ENCODE measurements around the gene WDR93.

Gene WDR93

DNA sequence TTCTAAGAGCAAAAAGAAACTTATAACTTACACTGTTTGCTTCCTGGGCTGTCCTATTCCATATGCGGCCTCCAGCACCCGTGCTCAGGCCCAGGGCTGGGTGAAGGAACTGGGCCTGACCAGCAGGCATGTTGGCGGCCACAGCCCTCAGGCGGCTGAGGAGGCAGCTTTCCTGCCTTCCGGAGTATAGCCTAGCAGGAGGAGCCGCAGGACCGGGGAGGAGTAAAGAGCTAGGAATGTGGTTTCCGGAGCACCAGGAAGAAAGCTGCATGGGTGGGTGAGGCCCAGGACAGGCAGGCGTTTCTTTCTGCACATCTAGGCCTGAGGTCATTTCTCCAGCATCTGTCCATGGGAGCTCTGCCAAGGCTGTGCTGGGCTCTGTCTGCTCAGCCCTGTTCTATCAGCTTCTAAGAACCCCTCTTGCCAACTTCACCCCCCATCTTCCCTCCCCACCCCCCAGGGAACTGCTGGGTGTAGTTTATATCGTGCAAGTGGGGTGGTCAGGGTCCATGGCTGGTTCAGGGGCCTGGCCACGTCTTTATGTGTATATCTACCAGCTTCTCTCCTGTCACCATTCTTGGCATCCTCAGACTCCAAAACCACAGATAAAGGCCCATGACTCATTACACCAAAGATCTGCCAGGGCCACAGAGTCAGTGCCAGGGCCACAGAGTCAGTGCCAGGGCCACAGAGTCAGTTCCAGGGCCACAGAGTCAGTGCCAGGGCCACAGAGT lies 27.6 kb upstream of the WDR93 start:
- DNase-seq (ENCODE audit: low spot score), result peak; percentile 75

DNA sequence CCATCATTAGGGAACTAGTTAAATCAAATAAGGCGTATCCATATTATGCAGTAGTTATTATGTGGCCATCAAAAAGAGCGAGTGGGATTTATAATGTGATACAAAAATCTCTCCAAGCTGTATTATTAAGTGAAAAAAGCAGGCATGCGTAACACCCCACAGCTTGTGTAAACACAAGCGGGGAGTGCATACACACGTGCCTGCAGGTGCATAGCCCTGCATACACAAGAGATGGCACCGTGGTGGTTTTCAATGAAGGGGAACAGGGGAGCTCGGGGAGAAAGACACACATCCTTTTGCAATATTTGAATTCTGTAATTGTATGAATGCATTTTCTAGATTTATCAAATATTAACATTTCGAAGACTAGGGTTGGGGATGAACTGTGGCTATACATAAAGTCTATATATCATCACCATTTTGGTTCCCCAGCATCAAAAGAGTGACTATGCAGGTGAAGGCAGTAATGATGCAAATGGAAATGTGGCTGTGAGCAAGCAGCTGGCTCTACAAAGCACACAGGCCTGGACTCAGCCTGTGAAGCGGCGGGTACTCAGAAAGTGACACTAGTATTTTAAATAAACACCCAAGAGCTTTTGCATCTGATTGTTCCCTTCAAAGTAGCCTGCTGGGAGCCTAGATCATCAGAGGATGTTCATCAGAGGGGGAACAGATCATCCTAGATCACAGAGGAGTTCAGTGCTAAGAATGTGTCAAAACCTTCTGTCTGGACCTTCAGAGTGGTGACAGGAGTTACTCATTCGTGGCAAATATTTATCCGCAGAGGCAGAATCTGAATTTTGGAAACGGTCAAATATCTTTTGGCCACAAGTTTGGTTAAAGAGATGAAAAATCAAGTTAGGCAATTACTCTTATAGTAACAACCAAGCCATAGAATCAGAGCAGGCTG lies 25.9 kb upstream of the WDR93 start:
- no peak for DNase-seq (ENCODE audit: low spot score)

DNA sequence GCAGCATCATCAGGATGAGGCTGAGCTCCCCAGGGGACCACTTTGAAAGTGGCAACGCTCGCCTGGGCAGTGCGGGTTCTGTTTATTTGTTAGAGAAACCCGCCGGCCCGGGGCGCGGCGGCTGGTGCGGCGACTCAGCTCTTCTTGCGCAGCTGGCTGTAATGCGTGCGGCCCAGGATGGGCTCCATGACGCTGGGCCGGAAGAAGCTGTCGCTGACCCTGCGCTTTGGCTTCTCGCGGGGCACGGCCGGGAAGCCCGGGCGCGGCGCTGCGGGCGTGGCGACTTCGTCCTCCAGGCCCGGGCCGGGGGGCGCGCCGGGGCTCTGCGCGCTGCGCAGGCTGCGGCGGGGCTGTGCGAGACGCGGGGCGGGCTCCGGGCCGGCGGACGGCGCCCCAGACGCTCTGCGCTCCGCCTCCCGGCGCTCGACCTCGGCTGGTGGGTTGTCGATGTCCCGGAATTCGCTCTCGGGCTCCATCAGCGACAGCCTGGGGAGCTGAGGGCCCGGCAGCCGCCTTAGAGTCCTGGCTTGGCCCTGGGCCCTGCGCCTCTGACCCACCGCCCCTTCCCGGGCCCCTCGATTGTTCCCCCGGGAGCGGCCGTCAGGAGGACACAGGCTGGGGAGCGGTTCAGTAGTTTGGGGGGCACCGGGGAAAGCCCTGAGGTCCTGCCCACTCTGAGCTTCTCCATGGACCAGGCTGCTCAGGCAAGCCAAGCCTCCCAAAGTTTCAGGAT lies 25.0 kb upstream of the WDR93 start:
- DNase-seq (ENCODE audit: low spot score), result peak; percentile 52

DNA sequence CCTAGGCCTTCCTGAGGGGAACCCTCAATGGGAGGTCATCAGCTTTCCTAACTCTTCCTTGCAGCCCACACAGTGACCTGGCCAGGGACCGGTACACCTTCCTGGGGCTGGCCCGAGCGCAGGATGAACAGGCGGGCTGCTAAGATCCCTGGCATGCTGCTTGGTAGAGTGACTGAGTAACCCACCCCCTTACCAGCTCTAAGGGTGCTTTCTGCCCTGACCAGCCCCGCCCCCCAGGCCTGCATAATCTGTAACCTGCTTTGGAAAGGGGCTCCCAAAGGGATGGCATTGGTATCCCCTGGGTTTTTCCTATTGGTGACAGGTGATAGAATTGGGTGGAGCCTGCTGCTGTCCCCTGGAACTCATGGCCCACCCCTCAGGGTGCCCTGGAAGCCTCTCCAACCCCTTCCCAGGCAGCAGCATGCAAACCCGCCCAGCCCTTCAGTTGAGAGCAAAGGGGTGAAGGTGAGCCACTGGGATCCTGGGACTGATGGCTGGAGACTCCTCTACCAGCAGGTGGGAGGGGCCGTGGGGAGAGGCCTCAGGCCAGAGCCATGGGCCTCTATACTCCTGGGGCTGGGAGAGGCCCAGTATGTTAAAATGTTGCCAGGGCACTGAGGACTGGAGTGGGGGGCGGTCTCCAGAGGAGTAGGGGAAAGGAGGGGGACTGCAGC lies 24.3 kb upstream of the WDR93 start:
- DNase-seq (ENCODE audit: low spot score), result no peak

DNA sequence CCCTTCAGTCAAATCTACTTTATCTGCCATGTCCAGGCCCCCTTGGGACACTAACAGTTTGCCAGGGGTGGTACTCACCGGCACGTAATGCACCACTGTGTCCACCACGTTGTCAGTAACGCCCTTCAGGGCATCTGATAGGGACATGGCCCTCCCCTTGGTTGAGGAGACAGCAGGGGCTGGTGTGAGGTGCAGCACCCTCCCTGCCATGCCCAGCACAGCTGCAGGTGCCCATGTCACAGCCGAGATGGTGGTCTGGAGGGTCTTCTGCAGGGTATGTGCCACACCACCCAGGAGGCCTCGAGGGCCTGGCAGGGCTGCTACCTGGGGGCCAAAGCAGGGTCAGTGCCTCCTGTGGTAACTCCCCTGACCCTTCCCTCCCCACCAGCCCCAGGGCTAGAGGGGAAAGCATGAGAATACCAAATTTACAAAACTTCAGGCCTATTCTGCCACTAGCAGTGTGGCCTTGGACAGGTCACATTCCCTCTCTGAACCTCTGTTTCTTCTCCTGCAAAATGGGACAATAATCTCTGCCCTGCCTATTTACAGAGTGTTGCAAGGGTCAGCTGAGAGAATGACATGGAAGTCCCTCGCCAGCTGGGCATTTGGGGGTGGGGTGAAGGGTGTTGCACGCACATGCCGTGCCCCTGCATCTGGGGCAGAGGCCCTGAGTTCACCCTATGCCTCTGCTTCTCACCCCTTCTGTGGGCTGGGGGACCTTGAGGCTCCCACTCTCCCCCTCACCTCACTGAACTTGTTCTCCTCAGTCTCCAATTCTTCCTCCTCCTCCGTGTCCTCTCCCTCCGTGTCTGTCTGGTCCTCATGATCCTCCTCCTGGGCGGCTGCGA lies 23.5 kb upstream of the WDR93 start:
- DNase-seq (ENCODE audit: low spot score), result no peak

DNA sequence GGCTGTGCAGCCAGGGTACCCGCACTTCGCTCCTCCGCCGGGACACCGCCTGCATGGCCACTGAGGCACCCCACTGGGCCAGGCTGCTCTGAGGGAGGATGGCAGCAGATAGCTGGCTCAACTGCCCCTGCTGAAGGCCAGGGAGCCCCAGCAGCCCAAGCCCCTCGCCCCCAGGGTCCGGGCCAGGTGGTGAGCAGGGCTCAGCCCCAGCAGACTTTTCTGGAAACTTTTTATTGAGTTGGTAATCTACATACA lies 23.0 kb upstream of the WDR93 start:
- no peak for DNase-seq (ENCODE audit: low spot score)

DNA sequence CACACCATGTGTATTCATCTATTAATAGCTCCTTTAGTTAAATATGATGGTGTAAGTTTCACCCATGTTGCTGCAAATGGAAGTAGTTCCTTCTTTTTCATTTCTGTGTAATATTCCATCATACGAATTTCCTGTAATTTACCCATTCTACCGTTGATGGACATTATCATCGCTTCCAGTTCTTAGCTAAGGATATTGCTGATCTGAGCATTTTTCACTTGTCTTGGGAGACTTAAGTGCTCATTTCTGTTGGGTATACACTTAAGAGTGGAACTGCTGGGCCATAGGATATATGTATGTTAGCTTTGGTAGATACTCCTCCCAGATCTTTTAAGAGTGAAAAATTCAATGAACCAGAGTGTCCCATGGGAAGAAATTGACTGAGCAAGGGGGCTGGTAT lies 22.4 kb upstream of the WDR93 start:
- DNase-seq (ENCODE audit: low spot score), result no peak

DNA sequence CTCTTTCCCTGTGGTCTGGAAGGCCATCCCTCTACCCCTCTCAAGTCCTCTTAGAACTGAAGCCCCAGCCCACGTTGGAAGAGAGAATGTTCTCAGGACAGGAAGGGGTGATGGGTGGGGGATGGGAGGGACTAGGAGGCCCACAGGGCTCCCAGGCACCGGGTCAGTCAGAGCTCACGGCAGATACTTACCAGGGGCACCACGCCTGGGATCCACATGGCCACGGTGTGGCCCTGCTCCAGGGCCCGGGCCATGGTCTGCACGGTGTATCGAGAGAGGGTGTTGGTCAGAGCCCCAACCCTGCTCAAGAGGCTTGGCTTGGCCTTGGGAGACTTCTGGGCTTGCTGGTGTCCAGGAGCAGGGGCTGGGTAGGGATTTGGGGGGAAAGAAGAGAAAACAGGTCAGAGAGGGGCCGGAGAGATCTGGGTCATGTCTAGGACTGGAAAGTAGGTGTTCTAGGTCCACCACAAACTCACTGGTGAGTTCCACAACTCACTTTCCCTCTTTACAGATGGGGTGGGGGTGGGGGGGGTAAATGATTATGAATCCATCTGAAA lies 21.2 kb upstream of the WDR93 start:
- no peak for DNase-seq (ENCODE audit: low spot score)

DNA sequence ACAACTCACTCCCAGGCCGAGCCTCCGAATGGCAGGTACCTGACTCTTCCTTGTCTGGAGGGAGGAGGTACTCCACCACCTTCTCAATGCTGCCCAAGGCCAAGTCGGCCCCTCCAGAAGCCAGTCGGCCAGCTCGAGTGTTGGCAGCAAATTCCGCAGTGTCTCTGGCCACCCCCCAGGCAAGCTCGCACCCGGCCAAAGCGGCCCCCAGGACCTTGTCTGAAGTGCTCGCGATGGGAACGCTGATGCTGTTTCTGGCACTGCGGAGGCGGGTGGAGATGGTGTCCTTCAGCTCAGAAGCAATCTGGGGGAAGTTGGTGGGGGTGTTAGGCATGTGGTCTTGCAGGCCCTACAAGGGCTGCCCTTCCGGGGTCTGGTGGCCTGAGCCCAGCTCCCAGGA lies 20.7 kb upstream of the WDR93 start:
- no peak for DNase-seq (ENCODE audit: low spot score)

DNA sequence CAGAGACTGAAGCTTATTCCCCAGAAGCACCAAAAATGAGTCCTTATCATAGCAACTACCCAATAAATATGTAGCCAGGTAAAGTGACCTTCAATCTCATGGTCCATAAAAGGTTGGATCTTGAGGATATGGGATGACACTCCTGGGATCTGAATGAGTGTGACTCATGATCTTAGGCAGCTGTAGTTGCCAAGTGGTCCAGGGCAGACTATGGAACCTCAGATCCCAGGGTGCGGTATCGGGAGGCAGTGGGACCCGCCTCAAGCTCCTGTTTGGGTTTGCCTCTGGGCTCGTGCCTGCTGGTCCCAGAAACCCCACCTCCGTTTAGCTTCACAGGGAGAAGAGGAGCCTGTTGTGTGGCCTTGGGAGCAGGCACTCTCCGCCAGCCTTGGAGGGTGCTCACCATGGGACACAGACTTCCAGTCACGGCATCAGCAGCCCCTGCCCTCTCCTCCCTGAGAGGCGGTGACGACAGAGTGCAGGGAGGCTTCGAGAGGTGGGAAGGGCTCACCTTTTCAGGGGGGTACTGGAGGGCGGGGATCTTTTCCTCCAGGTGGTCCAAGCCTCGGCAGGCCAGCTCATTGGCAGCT lies 19.5 kb upstream of the WDR93 start:
- DNase-seq (ENCODE audit: low spot score), result no peak

DNA sequence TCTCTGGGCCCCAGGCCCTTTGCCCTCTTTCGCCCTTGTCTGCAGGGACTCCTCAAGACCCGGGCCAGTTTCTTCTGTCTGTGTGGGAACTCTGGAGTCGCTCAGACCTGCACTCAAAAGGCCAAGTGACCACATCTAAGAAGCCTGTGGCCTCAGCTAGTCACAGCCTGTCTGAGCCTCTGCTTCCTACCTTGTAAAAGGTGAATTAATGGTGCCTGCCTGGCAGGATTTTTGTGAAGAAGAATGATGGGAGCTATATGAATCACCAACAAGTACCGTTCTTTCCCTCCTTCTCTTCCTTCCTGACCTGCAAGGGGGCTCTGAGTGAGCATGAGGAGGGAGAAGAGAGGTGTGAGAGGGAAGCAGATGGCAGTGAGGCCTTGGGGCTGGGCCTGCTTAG lies 18.9 kb upstream of the WDR93 start:
- no peak for DNase-seq (ENCODE audit: low spot score)

DNA sequence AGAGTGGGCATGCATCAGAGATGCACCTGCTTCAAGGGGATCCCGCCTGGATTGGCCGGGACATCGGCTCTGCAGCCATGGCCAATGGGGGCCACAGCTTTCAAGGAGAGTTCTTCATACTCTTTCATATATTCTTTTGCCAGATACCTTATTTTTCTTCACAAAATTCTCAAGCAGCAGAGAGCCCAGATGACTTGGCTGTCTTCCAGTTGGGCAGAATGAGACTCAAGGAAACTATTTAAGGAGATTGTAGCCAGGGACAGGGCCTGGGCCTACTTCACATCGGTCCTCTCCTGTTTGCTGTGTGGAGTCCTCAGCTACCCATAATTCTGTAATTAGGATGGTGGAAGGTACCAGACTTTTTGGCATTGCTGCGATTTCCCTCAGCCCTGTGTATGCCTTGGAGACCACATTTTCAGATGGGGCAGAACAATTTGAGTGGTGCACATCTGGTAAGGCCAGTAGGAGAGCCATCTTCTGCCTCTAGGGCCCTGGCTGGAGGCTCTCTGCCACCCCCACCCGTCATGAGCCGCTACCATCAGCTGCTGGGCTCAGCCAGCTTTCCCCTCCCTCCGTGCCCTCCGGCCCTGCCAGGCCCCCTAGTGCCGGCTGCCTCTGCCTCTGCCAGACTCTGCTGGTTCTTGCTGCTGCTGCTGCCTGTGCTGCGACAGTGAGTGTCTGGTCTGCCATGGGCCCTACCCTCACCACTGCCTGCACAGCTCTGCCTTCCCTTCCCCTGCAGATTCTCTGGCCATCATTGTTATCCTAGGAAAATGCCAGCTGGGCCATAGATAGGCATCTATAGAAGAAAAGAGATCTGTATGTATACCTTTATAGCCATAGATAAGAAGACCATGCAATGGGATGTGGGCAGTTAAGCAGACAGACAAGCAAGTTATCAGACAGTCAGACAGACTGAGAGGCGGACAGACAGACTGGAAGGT lies 18.1 kb upstream of the WDR93 start:
- DNase-seq (ENCODE audit: low spot score), result no peak

DNA sequence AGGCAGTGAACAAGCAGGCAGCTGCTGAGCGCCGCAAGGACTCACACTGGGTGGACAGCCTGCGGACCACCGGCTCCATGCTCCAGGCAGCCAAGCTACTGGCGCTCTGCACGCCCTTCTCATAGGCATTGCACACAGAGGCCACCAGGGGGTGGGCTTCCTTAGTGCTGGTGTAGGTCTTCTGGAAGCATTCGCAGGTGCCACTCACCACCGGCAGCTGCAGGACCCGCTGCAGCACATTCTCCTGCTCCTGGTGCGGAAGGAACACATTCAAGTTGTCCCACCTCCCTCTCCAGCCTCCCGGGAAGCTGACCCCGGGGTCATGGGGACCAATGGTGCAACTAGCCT lies 17.5 kb upstream of the WDR93 start:
- DNase-seq (ENCODE audit: low spot score), result no peak

DNA sequence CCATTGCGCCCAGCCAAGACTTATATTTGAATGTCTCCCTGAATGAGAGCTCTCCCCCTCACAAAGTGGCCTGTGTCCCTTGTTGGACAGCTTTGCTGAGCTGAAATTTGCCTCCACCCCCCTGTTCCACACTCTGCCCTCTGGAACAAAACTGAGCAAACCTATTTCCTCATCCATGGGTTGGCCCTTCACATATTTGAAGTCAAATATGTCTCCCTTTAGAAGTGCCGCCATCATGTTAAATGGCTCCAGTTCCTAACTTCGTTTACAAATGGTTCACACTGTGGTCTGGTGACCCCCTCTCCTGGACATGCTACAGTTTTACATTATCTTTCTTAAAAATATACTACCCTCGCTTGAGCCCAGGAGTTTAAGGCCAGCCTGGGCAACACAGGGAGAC lies 16.1 kb upstream of the WDR93 start:
- no peak for DNase-seq (ENCODE audit: low spot score)

DNA sequence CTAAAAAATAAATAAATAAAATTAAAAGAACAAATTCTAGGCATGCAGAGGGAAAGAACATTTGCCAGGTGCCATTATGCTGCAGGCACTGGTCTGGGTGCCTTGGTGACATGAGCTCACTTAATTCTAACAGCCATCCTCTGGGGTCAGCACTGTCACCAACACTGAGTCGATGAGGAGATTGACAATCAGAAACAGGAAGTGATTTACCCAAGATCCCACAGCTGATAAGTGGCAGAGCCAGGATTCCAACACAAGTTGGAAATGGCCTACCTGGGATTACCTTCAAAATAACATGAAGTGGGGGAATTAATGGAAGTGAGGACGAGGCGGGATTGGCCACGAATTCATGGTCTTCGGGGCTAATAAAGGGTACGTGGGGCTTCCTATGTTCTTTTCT lies 15.0 kb upstream of the WDR93 start:
- DNase-seq (ENCODE audit: low spot score), result no peak

DNA sequence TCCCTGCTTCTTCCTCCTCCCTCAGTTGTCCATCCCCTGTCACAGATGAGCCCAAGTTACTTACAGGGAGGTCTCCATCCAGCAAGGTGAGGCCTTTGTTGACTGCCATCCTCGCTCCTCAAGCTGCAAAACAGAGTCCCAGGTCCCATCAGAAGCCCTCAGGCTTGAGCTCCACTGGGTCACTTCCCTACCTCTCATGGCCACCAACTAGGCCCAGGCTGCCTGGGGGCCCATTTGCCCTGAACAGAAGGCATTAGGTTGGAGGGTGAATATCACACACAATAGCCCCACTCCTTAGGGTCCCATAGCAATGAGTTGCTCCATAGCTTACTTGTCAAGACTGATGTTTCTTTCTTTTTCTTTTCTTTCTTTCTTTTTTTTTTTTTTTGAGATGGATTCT lies 13.2 kb upstream of the WDR93 start:
- no peak for DNase-seq (ENCODE audit: low spot score)

DNA sequence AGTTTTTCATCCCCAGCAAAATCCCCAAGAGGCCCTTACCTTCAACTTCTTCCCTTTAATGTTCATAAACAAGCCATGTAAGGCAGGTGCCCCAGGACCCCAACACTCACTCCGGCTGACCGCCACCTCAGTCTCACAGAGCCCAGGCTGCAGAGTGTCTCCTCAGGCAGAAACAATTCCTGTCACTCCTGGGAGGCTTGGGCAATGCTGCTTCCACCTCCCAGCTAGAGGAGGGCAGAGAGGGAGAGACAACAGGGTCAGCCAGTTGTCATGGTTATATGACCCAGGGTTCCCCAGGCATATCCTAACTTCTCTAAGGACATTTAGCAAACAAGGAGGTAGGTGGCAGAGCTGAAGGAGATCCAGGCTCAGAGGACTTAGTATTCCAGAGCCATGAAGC lies 11.4 kb upstream of the WDR93 start, which contains the start of gene PLIN1:
Gene PLIN1 (minus strand): TSS at position 156 of the 400 bp plus-strand sequence. CDS start 1,878 bp downstream, outside the sequence.
- DNase-seq (ENCODE audit: low spot score), result no peak

DNA sequence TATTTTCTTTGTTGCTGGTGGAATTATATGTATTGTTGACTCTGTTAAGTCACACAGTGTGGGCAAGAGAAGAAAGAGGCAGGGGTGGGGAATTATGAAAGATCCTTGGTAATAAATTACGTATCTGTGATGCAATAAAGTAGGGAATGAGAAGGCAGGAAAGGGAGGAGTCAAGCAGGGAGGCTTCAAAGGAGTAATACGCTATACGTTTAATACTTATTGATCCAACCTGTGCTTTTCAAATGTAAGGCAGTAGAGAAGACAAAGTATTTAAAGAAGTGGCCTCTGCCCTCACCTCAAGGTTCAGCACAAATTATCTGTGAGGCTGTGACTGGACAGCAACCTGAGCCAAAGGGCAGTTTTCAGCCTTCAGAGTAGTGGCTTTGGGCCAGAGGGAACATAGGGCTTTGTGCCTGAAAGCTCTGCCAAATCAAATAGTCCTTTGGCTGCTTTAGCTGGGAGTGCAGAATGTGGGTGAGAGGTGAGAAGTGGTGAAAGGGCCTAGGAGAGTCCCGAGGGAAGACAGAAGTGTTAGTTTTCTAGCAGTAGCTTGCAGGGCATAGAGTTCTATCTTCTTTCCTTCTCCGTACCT lies 10.2 kb upstream of the WDR93 start:
- no peak for DNase-seq (ENCODE audit: low spot score)

DNA sequence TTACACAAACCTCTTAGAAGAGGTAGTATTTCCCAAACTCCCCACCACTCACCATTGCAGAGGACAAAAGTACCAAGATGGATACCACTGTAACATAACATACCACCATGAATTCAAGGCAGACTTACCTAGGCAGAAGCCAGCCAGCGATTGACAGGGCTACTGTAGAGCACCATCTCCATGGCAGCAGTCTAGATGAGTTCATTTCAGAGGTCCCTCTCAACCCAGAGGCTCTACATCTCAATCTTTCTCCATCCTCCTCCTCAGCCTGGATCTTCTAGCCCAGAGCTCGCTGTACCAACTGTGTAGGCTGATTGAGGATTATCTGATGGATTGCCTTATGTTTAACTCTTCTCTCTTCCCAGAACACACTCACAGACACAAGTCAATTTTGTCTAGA lies 9.5 kb upstream of the WDR93 start:
- no peak for DNase-seq (ENCODE audit: low spot score)

Measured in SW480 (cell line).